Forelimb muscle (tissue), 1 donor: ENCODE data around the gene KRT6A. TPM values are rescaled to one million over a fixed set of nuclear protein-coding genes. Genes with fewer than 3 reads are reported as not detected.
A peak's percentile ranks its signal among the peaks of the same experiment; 100 is the strongest.

Source experiments
- DNase-seq: peaks from one replicate; pipeline ENCODE4 v3.0.0-alpha.2; 2013; ENCODE audit warnings: low read depth
- polyA plus RNA-seq: library from polyadenylated mRNA; unstranded; fragments of 120-200 nt; gene quantifications from one replicate; pipeline ENCODE4 v1.2.1, GENCODE V29; 2013; ENCODE audit not compliant: insufficient read length

The KRT6A gene
- polyA plus RNA-seq: not detected

DNA sequence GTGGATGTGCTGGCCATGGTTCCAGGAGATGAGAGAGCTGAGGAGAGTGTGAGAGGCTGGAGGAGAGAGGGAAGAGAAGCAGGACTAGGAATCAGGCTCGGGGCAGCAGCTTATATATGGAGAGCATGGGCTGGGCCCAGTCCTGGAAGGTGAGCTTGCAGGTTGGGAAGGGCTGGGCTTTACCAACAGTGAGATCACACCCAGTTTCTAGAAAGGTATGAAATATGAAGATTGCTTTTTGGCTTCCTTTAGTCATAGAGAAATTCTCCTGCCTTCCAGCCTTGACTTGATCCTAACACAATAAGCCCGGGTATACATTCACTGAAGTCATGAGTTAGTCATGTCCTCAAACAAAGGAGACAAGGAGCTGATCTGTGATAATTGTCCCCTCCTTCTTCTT is at the start of gene KRT6A:
Gene KRT6A, minus strand, starts transcription at position 86 of the 400 bp plus-strand sequence. Its CDS starts 69 bp downstream, at position 17.
- DNase-seq: no peak

DNA sequence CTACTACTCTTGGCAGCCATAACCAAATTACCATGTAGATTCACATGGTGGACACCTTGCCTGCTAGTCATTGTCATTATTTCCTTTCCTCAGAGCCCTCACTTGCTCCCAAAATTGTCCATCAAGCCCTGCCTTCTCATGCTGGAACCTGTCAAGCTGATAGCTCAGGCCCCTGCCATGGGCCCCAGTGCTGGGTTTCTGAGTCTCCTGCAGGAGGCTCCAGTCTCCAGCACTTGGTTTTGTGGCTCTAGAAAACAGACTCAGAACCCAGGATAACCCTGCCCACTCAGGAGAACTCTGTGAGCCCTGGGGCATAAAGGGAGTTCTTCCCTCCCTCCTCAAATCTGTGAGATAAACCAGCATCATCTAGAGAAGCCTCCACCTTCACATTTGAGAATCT is 49.1 kb upstream of the KRT6A start:
- no peak for DNase-seq

- DNase-seq: no peak
These were observed 48.7 kb upstream of the KRT6A start for GRCh38 chr12:52541709-52542108.

DNA sequence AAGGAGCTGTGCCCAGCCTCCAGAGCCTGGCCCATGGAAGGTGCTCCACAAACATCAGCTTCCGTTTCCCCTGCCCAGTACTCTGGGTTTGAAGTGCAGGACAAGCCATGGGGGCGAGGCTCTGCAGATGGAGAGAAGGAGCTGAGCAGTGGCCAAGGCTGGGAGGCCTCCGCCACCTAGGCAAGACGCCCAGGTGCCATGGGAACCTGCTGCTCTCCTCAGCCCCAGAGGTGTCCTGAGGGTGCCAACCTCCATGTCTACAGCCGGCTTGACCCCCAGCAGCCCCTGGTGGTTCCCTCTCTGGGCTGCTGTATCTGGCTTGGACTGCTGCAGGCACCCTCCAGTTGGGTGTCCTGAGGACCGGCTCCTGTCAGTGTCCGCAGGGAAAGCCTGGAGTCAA is 47.5 kb upstream of the KRT6A start:
- DNase-seq: no peak

GRCh38 chr12:52539821-52540173 is 46.7 kb upstream of the KRT6A start:
- DNase-seq: no peak

DNA sequence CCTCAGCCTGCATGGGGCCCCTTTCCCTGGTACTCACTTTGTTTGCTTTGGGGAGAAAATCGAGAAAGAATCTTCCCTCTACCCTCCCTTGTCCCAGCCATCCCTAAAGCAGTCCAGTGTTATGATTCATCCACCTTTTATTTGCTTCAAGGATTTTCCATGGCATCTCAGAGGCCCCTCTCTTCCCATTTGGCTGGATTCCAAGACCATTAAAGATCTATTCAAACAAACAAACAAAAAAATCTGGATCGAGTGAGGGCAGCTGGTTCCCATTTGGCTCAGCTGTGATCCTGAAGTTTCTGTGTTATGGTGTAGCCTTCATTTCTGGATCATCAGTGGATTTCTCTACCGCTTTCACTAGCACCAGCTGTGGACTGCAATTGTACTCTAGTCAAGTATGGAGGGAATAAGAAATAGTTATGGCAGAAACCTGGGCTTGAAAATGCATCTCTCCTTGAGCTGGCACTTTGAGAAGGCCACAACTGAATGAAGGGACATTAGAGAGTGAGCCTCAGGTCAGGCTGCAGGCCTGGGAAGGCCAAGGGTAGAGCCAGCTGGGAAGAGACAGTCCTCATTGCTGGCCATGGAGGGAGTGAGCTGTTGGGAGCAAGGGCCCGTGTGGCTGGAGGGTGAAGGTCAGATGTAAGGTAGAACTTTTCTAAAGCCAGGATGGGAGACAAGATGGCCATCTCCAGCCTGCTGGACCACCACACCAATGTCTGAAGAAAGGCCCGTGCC is 46.2 kb upstream of the KRT6A start:
- peak; percentile 25 for DNase-seq

DNA sequence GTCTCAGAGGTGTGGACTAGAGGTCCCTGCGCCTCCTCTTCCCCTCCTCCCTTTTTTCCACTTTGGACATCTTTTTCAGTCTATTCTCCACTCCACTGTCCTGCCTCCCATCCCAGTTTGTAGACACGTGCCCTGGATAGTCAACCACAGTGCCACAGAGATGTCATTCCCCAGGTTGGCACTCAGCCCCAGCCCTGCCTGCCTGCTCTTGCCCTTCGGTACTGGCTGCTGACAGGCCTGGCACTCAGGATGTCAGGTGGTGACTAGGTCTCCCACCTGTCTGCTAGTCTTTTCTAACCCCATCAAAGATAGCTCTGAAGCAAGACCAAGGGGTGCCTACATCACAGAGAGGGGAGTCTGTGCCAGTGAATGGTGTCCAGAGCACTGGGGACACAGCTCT is 44.0 kb upstream of the KRT6A start:
- no peak for DNase-seq

DNA sequence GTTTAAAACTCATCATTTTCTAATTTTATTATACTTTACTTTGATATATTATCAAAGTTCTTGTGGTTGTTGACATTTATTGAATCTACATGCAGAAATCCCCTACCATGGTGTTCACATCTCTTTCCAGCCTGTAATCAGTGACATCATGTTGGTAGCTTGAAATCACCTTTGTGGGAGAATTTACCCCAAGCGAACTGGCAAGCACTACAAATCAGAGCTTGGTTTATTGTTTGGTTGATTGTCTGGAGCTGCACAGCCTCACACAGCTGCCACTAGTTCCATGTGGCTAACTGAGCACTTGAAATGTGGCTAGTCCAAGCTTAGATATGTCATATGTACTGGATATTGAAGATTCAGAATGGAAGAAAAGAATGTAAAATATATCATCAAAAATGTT is 42.5 kb upstream of the KRT6A start:
- no peak for DNase-seq

GRCh38 chr12:52534482-52534881 is 41.4 kb upstream of the KRT6A start:
- DNase-seq: no peak

GRCh38 chr12:52533686-52534470 is 40.8 kb upstream of the KRT6A start:
- no peak for DNase-seq

- DNase-seq: no peak
These were observed 39.6 kb upstream of the KRT6A start for GRCh38 chr12:52532636-52533035.

- DNase-seq: no peak
These were observed 38.7 kb upstream of the KRT6A start for GRCh38 chr12:52531566-52532300.

- DNase-seq: no peak
These were observed 37.8 kb upstream of the KRT6A start for GRCh38 chr12:52530905-52531304.

GRCh38 chr12:52530366-52530765 is 37.3 kb upstream of the KRT6A start:
- no peak for DNase-seq

GRCh38 chr12:52529846-52530245 is 36.8 kb upstream of the KRT6A start:
- no peak for DNase-seq

DNA sequence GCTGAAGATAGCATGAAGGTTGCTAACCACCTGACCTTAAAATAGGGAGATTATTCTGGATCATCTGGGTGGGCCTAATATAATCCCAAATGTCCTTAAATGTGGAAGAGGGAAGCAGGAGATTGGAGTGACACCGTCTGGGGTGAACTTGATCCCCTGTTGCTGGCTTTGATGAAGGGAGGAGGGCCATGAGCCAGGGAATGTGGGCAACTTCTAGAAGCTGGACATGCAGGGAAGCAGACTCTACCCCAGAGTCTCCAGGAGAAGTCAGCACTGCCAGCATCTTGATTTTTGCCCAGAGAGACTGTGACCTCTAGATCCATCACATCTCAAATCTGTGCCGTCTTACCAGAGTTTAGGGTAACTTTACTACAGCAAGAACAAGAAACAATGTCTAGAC is 36.4 kb upstream of the KRT6A start:
- no peak for DNase-seq

DNA sequence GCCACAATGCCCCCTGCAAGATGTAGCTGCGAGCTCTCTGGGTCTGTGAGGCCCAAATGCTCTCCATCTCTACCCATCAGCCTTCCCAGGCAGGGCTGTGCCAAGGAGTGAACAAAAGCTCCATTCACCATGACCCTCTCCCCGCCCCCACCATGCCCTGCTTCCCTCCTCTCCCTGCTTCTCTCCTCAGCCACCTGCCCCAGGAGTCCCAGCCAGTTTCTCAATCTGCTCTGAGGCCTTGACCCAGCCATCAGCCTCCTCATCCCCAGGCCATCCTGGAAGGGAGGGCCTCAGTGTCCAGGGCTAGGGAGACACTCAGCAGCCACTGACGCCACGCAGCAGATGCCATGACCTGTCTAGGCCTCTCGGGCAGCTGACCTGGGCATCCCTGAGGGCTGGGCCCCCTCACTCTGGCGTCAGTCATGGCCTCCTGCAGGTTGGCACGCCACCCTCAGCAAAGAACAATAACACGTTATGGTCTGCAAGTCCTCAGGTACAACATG is 35.6 kb upstream of the KRT6A start:
- no peak for DNase-seq

GRCh38 chr12:52527121-52527800 is 34.2 kb upstream of the KRT6A start:
- no peak for DNase-seq

- DNase-seq: no peak
These were observed 33.5 kb upstream of the KRT6A start for GRCh38 chr12:52526511-52526951.

GRCh38 chr12:52525661-52526499 is 32.8 kb upstream of the KRT6A start:
- DNase-seq: no peak
